Transverse colon (tissue), 4 donors: Measurements from ENCODE around the gene STH.

Experiments
- POLR2AphosphoS5 ChIP-seq, 3 donors: sonication (generic); formaldehyde crosslinking; IDR thresholded peaks; one replicate each; pipeline ENCODE4 v1.6.1; 2016; ENCODE audit warnings: antibody characterized with exemption in 3 of 3
- TF ChIP-seq, protein P1 (sequence below), 5 experiments: fragments of 200-600 bp in 3 of 5; fragments of 450-650 bp in 2 of 5; sonication (generic) in 3 of 5; IDR thresholded peaks; 1 replicate in 2 of 5; 2 replicates in 3 of 5; pipeline ENCODE4 v1.5.1; 2016 to 2017; ENCODE audit warnings: antibody characterized with exemption in 5 of 5, inconsistent platforms in 3 of 5, mild to moderate bottlenecking in 2 of 5, moderate library complexity in 1 of 5

DNA sequence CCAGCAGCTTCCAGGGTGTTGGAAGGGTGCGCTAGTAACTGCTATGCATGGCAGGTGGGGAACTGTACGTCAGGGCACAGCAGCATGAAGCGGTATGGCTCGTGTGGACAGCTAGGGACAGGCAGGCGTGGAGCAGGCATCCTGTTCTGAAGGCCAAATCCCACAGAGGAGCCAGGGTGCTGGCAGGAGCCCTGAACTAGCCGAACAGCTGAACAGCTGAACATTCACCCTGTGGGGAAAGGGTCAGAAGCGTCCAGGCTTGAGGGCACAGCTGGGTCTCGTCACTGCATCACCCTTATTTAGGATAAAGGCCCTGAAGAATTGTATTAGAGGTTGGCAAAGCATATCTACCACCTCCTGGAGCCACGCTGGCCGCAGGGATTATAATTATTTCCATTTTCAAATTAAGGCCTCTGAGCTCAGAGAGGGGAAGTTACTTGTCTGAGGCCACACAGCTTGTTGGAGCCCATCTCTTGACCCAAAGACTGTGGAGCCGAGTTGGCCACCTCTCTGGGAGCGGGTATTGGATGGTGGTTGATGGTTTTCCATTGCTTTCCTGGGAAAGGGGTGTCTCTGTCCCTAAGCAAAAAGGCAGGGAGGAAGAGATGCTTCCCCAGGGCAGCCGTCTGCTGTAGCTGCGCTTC is 3.3 kb upstream of the STH start:
- TF ChIP-seq, protein P1, sequence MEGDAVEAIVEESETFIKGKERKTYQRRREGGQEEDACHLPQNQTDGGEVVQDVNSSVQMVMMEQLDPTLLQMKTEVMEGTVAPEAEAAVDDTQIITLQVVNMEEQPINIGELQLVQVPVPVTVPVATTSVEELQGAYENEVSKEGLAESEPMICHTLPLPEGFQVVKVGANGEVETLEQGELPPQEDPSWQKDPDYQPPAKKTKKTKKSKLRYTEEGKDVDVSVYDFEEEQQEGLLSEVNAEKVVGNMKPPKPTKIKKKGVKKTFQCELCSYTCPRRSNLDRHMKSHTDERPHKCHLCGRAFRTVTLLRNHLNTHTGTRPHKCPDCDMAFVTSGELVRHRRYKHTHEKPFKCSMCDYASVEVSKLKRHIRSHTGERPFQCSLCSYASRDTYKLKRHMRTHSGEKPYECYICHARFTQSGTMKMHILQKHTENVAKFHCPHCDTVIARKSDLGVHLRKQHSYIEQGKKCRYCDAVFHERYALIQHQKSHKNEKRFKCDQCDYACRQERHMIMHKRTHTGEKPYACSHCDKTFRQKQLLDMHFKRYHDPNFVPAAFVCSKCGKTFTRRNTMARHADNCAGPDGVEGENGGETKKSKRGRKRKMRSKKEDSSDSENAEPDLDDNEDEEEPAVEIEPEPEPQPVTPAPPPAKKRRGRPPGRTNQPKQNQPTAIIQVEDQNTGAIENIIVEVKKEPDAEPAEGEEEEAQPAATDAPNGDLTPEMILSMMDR (IDR thresholded peaks at IDR 0.05), result no peak
- TF ChIP-seq POLR2AphosphoS5 (IDR thresholded peaks at IDR 0.05), result no peak
